Measurements from ENCODE around the gene WDFY1. TPM values are rescaled to one million over a fixed set of nuclear protein-coding genes. Genes with fewer than 3 reads are reported as not detected.
A peak's percentile ranks its signal among the peaks of the same experiment; 100 is the strongest.

The WDFY1 gene
- total RNA-seq, result 39.5 TPM
- polyA plus RNA-seq (ENCODE audit: insufficient read depth in 1 of 8, insufficient read length in 8 of 8, low replicate concordance in 1 of 8), result 10 to 100 TPM; 24.7 to 35.1 (median 27.3) TPM
- long read RNA-seq, donor 1, full-length matches to known transcripts, result 7 of 7 reads
- long read RNA-seq, donor 1, partial matches to known transcripts, result 0 of 7 reads
- long read RNA-seq, donor 1, other reads (novel, unspliced or antisense), result 0 of 7 reads
- long read RNA-seq, donor 2, full-length matches to known transcripts, result 2 of 2 reads
- long read RNA-seq, donor 2, partial matches to known transcripts, result 0 of 2 reads
- long read RNA-seq, donor 2, other reads (novel, unspliced or antisense), result 0 of 2 reads
- long read RNA-seq, donor 3, full-length matches to known transcripts, result 3 of 8 reads
- long read RNA-seq, donor 3, partial matches to known transcripts, result 5 of 8 reads
- long read RNA-seq, donor 3, other reads (novel, unspliced or antisense), result 0 of 8 reads
- long read RNA-seq, donor 4, full-length matches to known transcripts, result 5 of 5 reads
- long read RNA-seq, donor 4, partial matches to known transcripts, result 0 of 5 reads
- long read RNA-seq, donor 4, other reads (novel, unspliced or antisense), result 0 of 5 reads
- long read RNA-seq, donor 5, full-length matches to known transcripts, result 22 of 22 reads
- long read RNA-seq, donor 5, partial matches to known transcripts, result 0 of 22 reads
- long read RNA-seq, donor 5, other reads (novel, unspliced or antisense), result 0 of 22 reads
- long read RNA-seq, donor 6, full-length matches to known transcripts, result 10 of 10 reads
- long read RNA-seq, donor 6, partial matches to known transcripts, result 0 of 10 reads
- long read RNA-seq, donor 6, other reads (novel, unspliced or antisense), result 0 of 10 reads
- long read RNA-seq, donor 7, full-length matches to known transcripts, result 3 of 3 reads
- long read RNA-seq, donor 7, partial matches to known transcripts, result 0 of 3 reads
- long read RNA-seq, donor 7, other reads (novel, unspliced or antisense), result 0 of 3 reads
- long read RNA-seq, donor 8, full-length matches to known transcripts, result 5 of 5 reads
- long read RNA-seq, donor 8, partial matches to known transcripts, result 0 of 5 reads
- long read RNA-seq, donor 8, other reads (novel, unspliced or antisense), result 0 of 5 reads
- long read RNA-seq, donor 9, full-length matches to known transcripts, result 5 of 5 reads
- long read RNA-seq, donor 9, partial matches to known transcripts, result 0 of 5 reads
- long read RNA-seq, donor 9, other reads (novel, unspliced or antisense), result 0 of 5 reads
- long read RNA-seq, donor 10, full-length matches to known transcripts, result 11 of 11 reads
- long read RNA-seq, donor 10, partial matches to known transcripts, result 0 of 11 reads
- long read RNA-seq, donor 10, other reads (novel, unspliced or antisense), result 0 of 11 reads
- long read RNA-seq, donor 11, full-length matches to known transcripts, result 5 of 5 reads
- long read RNA-seq, donor 11, partial matches to known transcripts, result 0 of 5 reads
- long read RNA-seq, donor 11, other reads (novel, unspliced or antisense), result 0 of 5 reads

- peak; percentile 96 for DNase-seq
- peaks cover 3% of the 10 kb centered on the region for H3K36me3 ChIP-seq (ENCODE audit: control insufficient read depth, insufficient read depth, low read length)
- peak within 1 kb of the TSS; percentile 87 for H3K27ac ChIP-seq (ENCODE audit: low read length)
- peaks cover 18% of the 10 kb centered on the region for H3K4me1 ChIP-seq (ENCODE audit: control insufficient read depth, insufficient read depth, low read length)
- H3K27me3 ChIP-seq (ENCODE audit: control insufficient read depth, insufficient read depth, low read length), result no peaks in the 10 kb centered on the region
- peak within 1 kb of the TSS; percentile 80 for H3K4me3 ChIP-seq (ENCODE audit: low read length)
- under 1% methylated on average over 80 of the region's 87 CpGs for WGBS (ENCODE audit: insufficient coverage)
- H3K9me3 ChIP-seq (replicated peaks; ENCODE audit: control insufficient read depth, low read depth, low read length), result no peaks in the 10 kb centered on the region
Observed at GRCh38 chr2:223944703-223945531, at the start of gene WDFY1. TSS of gene WDFY1 (minus strand) at chr2:223945335. CDS start at chr2:223945284, 51 bp downstream.

DNA sequence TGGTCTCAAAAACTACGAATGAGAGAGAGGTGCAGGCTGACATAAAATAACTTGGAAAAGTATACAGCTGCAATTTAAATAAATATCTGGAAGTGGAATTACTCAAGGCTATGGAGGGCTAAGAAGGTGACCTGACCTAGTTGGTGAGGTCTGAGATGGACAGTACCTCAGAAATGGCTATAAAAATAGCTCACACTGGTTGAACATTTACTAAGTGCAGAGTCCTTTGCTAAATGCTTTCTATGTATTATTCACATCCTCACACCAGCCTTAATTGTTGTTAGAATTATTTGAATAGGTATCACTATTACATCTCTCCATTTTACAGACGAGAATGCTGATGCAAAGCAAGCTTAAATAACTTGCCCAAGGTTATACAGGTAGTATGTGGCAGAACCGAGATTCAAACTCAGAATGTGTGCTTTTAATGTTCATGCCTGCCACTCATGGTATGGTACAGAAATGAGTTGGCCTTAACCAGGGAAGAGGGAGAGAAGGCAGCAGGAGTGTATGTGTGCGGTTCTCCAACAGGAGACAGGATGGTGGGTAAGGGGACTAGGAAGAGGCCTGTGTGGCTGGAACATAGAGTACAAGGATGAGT is 49.5 kb upstream of the WDFY1 start:
- Histone ChIP-seq H3K27ac (ENCODE audit: low read length) (no peak overlapping the region), H3K36me3 (ENCODE audit: control insufficient read depth, insufficient read depth, low read length) (peaks cover 7% of the 10 kb centered on the region), H3K4me1 (ENCODE audit: control insufficient read depth, insufficient read depth, low read length) (peaks cover 3% of the 10 kb centered on the region), H3K27me3 (ENCODE audit: control insufficient read depth, insufficient read depth, low read length) (no peaks in the 10 kb centered on the region), H3K4me3 (ENCODE audit: low read length) (no peak overlapping the region), H3K9me3 (replicated peaks; ENCODE audit: control insufficient read depth, low read depth, low read length) (no peaks in the 10 kb centered on the region)
- DNase-seq, result no peak
- 91% methylated on average over 4 of the region's 4 CpGs for WGBS (ENCODE audit: insufficient coverage)

DNA sequence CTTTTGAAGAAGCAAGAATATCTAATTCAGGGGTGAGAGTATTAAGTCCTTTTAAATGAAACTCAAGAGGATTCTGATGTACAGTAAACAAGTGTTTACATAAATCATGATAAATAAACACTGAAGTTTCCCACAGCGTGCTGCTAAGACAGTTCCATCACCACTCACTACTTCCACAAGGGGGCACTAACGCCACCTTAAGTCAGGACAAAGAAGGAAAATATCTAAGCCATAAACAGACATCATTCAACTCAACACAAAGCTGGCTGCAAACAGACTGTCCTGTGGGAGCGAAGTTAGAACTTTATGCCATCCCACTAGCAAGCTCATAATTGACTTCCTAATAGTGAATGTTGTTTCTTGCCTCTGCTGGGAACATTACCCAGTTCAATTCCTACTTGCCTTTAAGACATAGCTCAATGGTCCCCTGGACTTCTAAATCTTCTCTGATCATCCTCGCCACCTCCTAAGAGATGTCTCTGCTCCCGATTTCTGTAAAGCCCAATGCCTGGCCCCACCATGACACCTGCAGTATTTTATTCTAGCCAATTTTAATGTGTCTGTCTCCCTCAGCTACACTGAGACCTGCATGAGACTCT is 48.6 kb upstream of the WDFY1 start:
- Histone ChIP-seq H3K27me3 (ENCODE audit: control insufficient read depth, insufficient read depth, low read length) (no peaks in the 10 kb centered on the region), H3K4me3 (ENCODE audit: low read length) (no peak overlapping the region), H3K9me3 (replicated peaks; ENCODE audit: control insufficient read depth, low read depth, low read length) (no peaks in the 10 kb centered on the region), H3K27ac (ENCODE audit: low read length) (no peak overlapping the region), H3K4me1 (ENCODE audit: control insufficient read depth, insufficient read depth, low read length) (peaks cover 3% of the 10 kb centered on the region), H3K36me3 (ENCODE audit: control insufficient read depth, insufficient read depth, low read length) (peaks cover 7% of the 10 kb centered on the region)
- DNase-seq, result peak; percentile 89
- 34% methylated on average over 3 of the region's 5 CpGs for WGBS (ENCODE audit: insufficient coverage)

GRCh38 chr2:223991611-223992010 is 46.5 kb upstream of the WDFY1 start:
- WGBS (ENCODE audit: insufficient coverage), result 85% methylated on average over 12 of the region's 12 CpGs
- no peaks in the 10 kb centered on the region for H3K9me3 ChIP-seq (replicated peaks; ENCODE audit: control insufficient read depth, low read depth, low read length)
- DNase-seq, result no peak
- no peak overlapping the region for H3K4me3 ChIP-seq (ENCODE audit: low read length)
- no peak overlapping the region for H3K27ac ChIP-seq (ENCODE audit: low read length)
- H3K27me3 ChIP-seq (ENCODE audit: control insufficient read depth, insufficient read depth, low read length), result no peaks in the 10 kb centered on the region
- H3K36me3 ChIP-seq (ENCODE audit: control insufficient read depth, insufficient read depth, low read length), result peaks cover 6% of the 10 kb centered on the region
- H3K4me1 ChIP-seq (ENCODE audit: control insufficient read depth, insufficient read depth, low read length), result peaks cover 3% of the 10 kb centered on the region

- Histone ChIP-seq H3K4me1 (ENCODE audit: control insufficient read depth, insufficient read depth, low read length) (peaks cover 3% of the 10 kb centered on the region), H3K36me3 (ENCODE audit: control insufficient read depth, insufficient read depth, low read length) (peaks cover 7% of the 10 kb centered on the region), H3K4me3 (ENCODE audit: low read length) (no peak overlapping the region), H3K27me3 (ENCODE audit: control insufficient read depth, insufficient read depth, low read length) (no peaks in the 10 kb centered on the region), H3K9me3 (replicated peaks; ENCODE audit: control insufficient read depth, low read depth, low read length) (no peaks in the 10 kb centered on the region), H3K27ac (ENCODE audit: low read length) (no peak overlapping the region)
- no peak for DNase-seq
- WGBS (ENCODE audit: insufficient coverage), result 60% methylated on average over 1 of the region's 3 CpGs
Observed at GRCh38 chr2:223989856-223990232, 44.7 kb upstream of the WDFY1 start.

DNA sequence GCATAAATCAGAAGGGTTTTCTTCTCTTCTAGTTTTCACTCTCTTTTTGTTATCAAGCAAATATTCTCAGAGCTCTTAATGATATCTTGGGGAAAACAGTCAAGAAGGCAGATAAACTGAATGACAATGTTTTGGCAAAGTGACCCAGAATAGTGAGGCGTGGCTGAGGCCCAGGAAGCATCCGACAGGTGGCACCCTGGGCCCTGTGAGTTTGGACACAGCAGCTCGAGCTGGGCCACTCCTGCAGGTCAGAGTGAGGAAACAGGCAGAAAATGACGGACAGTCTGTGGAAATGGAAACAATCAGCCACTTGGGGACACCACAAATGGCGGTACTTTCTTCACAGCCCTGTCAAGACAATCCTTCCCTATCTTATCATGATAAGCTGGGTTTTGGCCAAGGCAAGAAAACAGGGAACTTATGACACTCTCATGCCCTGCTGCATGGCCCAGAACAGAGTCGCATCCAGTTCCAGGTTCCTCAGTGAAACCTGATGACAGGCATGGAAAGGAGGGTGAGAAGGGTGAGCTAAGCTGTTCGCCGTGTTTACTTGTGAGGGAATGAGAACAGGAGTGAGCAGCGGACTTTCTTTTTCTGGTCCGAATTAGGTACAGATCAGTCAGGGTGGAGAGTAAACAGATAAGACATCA is 44.2 kb upstream of the WDFY1 start:
- no peak for DNase-seq
- Histone ChIP-seq H3K27ac (ENCODE audit: low read length) (no peak overlapping the region), H3K4me1 (ENCODE audit: control insufficient read depth, insufficient read depth, low read length) (peaks cover 3% of the 10 kb centered on the region), H3K27me3 (ENCODE audit: control insufficient read depth, insufficient read depth, low read length) (no peaks in the 10 kb centered on the region), H3K36me3 (ENCODE audit: control insufficient read depth, insufficient read depth, low read length) (peaks cover 10% of the 10 kb centered on the region), H3K4me3 (ENCODE audit: low read length) (no peak overlapping the region), H3K9me3 (replicated peaks; ENCODE audit: control insufficient read depth, low read depth, low read length) (no peaks in the 10 kb centered on the region)
- 85% methylated on average over 9 of the region's 10 CpGs for WGBS (ENCODE audit: insufficient coverage)

DNA sequence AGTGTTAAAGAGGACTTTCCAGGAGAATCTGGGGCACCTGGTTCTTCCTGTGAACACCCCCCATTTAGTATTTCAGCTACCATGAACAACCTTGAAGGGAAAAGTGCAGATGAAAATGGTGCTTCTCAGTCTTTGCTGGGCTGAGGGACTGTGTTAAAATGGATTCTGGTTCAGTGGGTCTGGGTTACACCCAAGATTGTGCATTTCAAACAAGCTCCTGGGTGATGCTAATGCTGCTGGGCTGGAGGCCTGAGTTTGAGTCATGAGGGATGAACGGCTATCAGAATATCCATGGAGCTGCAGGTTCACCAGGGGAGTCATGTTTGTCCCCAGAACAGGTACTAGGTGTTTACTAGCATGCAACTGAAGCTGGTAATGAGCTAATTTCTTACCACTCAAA is 36.1 kb upstream of the WDFY1 start:
- WGBS (ENCODE audit: insufficient coverage), result 86% methylated on average over 1 of the region's 1 CpG
- Histone ChIP-seq H3K27ac (ENCODE audit: low read length) (no peak overlapping the region), H3K4me1 (ENCODE audit: control insufficient read depth, insufficient read depth, low read length) (no peaks in the 10 kb centered on the region), H3K9me3 (replicated peaks; ENCODE audit: control insufficient read depth, low read depth, low read length) (no peaks in the 10 kb centered on the region), H3K27me3 (ENCODE audit: control insufficient read depth, insufficient read depth, low read length) (no peaks in the 10 kb centered on the region), H3K4me3 (ENCODE audit: low read length) (no peak overlapping the region), H3K36me3 (ENCODE audit: control insufficient read depth, insufficient read depth, low read length) (peaks cover 14% of the 10 kb centered on the region)
- no peak for DNase-seq

DNA sequence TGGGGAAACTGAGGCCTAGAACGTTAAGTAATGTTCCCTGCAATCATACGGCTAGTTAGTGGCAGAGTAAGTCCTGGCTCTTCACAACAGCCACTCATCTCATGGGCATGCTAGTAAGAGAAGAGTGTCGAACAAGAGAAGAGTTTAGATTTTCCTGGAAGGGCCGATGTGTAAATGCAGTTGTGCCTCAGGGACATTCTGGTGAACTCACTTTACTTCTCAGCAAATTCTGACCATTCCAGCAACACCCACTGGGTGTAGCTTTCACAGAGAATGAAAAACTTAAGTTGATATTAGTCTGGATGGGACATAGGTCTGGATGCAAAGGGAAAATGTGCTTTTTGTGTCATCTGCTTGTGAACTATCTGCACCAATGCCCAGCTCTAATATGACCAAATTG is 35.7 kb upstream of the WDFY1 start:
- no CpG with 5 or more reads among the region's 4 CpGs for WGBS (ENCODE audit: insufficient coverage)
- no peak overlapping the region for H3K27ac ChIP-seq (ENCODE audit: low read length)
- no peaks in the 10 kb centered on the region for H3K9me3 ChIP-seq (replicated peaks; ENCODE audit: control insufficient read depth, low read depth, low read length)
- no peak for DNase-seq
- no peaks in the 10 kb centered on the region for H3K4me1 ChIP-seq (ENCODE audit: control insufficient read depth, insufficient read depth, low read length)
- no peaks in the 10 kb centered on the region for H3K27me3 ChIP-seq (ENCODE audit: control insufficient read depth, insufficient read depth, low read length)
- no peak overlapping the region for H3K4me3 ChIP-seq (ENCODE audit: low read length)
- H3K36me3 ChIP-seq (ENCODE audit: control insufficient read depth, insufficient read depth, low read length), result peaks cover 14% of the 10 kb centered on the region

Measured in muscle of leg (tissue), 16 donors.